Fibroblast of lung (primary cell): Measurements from ENCODE around the gene GLYATL3. TPM values are rescaled to one million over a fixed set of nuclear protein-coding genes. Genes with fewer than 3 reads are reported as not detected.
"Not testable (repeated sequence)": the region's sequence is repeated elsewhere in the genome, so short reads cannot be mapped to it uniquely, and the experiment has no call there.

Experiments
- DNase-seq, 2 donors: peaks; one replicate each; pipeline versions ENCODE4 v3.0.0 to v3.0.0-alpha.2; 2010; ENCODE audit warnings: low read depth in 2 of 2
- H2AFZ ChIP-seq: 2 replicates; pipeline ENCODE4 v1.5.1; 2012; ENCODE audit warnings: low read length, control low read depth, inconsistent platforms
- H3K27ac ChIP-seq: 2 replicates; pipeline ENCODE4 v1.5.1; 2011; ENCODE audit warnings: low read length, control low read depth; ENCODE audit not compliant: insufficient read depth
- H3K27me3 ChIP-seq: 2 replicates; pipeline ENCODE4 v1.5.1; 2011; ENCODE audit warnings: mild to moderate bottlenecking, low read length; ENCODE audit not compliant: control insufficient read depth, insufficient read depth
- H3K36me3 ChIP-seq: 2 replicates; pipeline ENCODE4 v1.5.1; 2011; ENCODE audit warnings: low read length; ENCODE audit not compliant: control insufficient read depth, insufficient read depth
- H3K4me1 ChIP-seq: 2 replicates; pipeline ENCODE4 v1.5.1; 2011; ENCODE audit warnings: low read length; ENCODE audit not compliant: control insufficient read depth, insufficient read depth; ENCODE audit errors: extremely low read depth
- H3K4me2 ChIP-seq: 2 replicates; pipeline ENCODE4 v1.5.1; 2011; ENCODE audit warnings: low read length, control low read depth; ENCODE audit not compliant: insufficient read depth; ENCODE audit errors: extremely low read depth
- H3K4me3 ChIP-seq, 4 experiments: fragments of 200-600 bp in 1 of 4; sonication (generic) in 1 of 4; replicated peaks in 1 of 4; 2 replicates each; pipeline ENCODE4 v1.5.1; 2011 to 2016; ENCODE audit warnings: low read length in 4 of 4, low read depth in 3 of 4, mild to moderate bottlenecking in 3 of 4, control low read depth in 2 of 4, inconsistent platforms in 1 of 4, mixed read lengths in 1 of 4; ENCODE audit not compliant: insufficient read depth in 1 of 4; ENCODE audit errors: control extremely low read depth in 1 of 4
- H3K79me2 ChIP-seq: 2 replicates; pipeline ENCODE4 v1.5.1; 2012; ENCODE audit warnings: mild to moderate bottlenecking, low read length, inconsistent platforms; ENCODE audit not compliant: control insufficient read depth, insufficient read depth
- H3K9ac ChIP-seq: 2 replicates; pipeline ENCODE4 v1.5.1; 2011; ENCODE audit warnings: mild to moderate bottlenecking, low read length, control low read depth; ENCODE audit not compliant: insufficient read depth
- H3K9me3 ChIP-seq: 2 replicates; pipeline ENCODE4 v1.5.1; 2012; ENCODE audit warnings: low read depth, low read length; ENCODE audit not compliant: control insufficient read depth, insufficient read depth
- H4K20me1 ChIP-seq: 2 replicates; pipeline ENCODE4 v1.5.1; 2011; ENCODE audit warnings: low read length; ENCODE audit not compliant: control insufficient read depth, insufficient read depth; ENCODE audit errors: extremely low read depth
- EZH2 ChIP-seq: IDR thresholded peaks from 2 replicates; pipeline ENCODE4 v1.5.1; 2012; ENCODE audit warnings: low read length, control low read depth, mild to moderate bottlenecking; ENCODE audit errors: missing control alignments
- polyA plus RNA-seq, 2 donors: library from polyadenylated mRNA; depleted of rRNA in 1 of 2; stranded (reverse) in 1 of 2; unstranded in 1 of 2; fragments of >200 nt; gene quantifications; 2 replicates each; pipeline ENCODE4 v1.2.1, GENCODE V29; 2011 to 2012; ENCODE audit warnings: missing spikeins in 1 of 2
- total RNA-seq: library from RNA; depleted of rRNA; stranded (reverse); fragments of >200 nt; gene quantifications from 2 replicates; pipeline ENCODE4 v1.2.1, GENCODE V29; 2014
- TF ChIP-seq, protein P1 (sequence below), 2 donors: IDR thresholded peaks in 1 of 2; conservative IDR thresholded peaks in 1 of 2; 1 replicate in 1 of 2; 2 replicates in 1 of 2; pipeline ENCODE4 v1.5.1; 2011 to 2012; ENCODE audit warnings: low read length in 2 of 2, control low read depth in 1 of 2, inconsistent platforms in 1 of 2, low read depth in 1 of 2, mild to moderate bottlenecking in 1 of 2

The GLYATL3 gene
- total and polyA plus RNA-seq, 2 donors (not counting 1 experiment from before 2014, with no cell fraction given), result not detected

DNA sequence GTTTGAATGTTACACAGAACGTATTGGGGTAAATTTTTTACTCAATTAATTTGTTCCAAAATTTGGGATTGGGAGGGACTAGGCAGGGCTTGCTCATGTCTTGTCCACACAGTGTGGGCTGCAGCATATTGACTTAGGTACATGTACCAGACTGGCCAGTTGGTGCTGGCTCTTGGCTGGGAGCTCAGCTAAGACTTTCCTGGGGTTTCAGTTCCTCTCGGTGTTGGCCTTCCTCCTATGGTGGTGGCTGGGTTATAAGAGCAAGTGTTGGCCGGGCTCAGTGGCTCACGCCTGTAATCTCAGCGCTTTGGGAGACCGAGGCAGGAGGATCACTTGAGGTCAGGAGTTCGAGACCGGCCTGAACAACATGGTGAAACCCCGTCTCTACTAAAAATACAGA, 31.7 kb upstream of the GLYATL3 start:
- H3K79me2 ChIP-seq, result peaks cover 23% of the 10 kb centered on the region
- H2AFZ ChIP-seq, result no peak overlapping the region
- H3K36me3 ChIP-seq, result no peaks in the 10 kb centered on the region
- H3K4me3 ChIP-seq, result no peak overlapping the region
- no peaks in the 10 kb centered on the region for H3K4me1 ChIP-seq
- TF ChIP-seq, protein P1, sequence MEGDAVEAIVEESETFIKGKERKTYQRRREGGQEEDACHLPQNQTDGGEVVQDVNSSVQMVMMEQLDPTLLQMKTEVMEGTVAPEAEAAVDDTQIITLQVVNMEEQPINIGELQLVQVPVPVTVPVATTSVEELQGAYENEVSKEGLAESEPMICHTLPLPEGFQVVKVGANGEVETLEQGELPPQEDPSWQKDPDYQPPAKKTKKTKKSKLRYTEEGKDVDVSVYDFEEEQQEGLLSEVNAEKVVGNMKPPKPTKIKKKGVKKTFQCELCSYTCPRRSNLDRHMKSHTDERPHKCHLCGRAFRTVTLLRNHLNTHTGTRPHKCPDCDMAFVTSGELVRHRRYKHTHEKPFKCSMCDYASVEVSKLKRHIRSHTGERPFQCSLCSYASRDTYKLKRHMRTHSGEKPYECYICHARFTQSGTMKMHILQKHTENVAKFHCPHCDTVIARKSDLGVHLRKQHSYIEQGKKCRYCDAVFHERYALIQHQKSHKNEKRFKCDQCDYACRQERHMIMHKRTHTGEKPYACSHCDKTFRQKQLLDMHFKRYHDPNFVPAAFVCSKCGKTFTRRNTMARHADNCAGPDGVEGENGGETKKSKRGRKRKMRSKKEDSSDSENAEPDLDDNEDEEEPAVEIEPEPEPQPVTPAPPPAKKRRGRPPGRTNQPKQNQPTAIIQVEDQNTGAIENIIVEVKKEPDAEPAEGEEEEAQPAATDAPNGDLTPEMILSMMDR (conservative IDR thresholded peaks at IDR 0.05 in 1 of 2, IDR thresholded peaks at IDR 0.05 in 1 of 2; ENCODE audit: low read depth in 1 of 2, low read length in 2 of 2), result no peak
- no peak for TF ChIP-seq EZH2
- H3K4me2 ChIP-seq, result no peak overlapping the region
- no peaks in the 10 kb centered on the region for H4K20me1 ChIP-seq
- H3K9ac ChIP-seq, result no peak overlapping the region
- no peaks in the 10 kb centered on the region for H3K27me3 ChIP-seq
- no peak for DNase-seq
- no peaks in the 10 kb centered on the region for H3K9me3 ChIP-seq
- H3K27ac ChIP-seq, result no peak overlapping the region

DNA sequence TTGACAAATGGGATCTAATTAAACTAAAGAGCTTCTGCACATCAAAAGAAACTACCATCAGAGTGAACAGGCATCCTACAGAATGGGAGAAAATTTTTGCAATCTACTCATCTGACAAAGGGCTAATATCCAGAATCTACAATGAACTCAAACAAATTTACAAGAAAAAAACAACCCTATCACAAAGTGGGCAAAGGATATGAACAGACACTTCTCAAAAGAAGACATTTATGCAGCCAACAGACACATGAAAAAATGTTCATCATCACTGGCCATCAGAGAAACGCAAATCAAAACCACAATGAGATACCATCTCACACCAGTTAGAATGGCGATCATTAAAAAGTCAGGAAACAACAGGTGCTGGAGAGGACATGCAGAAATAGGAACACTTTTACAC, 23.2 kb upstream of the GLYATL3 start:
- H3K4me1 ChIP-seq, DNase-seq: not testable (repeated sequence)

DNA sequence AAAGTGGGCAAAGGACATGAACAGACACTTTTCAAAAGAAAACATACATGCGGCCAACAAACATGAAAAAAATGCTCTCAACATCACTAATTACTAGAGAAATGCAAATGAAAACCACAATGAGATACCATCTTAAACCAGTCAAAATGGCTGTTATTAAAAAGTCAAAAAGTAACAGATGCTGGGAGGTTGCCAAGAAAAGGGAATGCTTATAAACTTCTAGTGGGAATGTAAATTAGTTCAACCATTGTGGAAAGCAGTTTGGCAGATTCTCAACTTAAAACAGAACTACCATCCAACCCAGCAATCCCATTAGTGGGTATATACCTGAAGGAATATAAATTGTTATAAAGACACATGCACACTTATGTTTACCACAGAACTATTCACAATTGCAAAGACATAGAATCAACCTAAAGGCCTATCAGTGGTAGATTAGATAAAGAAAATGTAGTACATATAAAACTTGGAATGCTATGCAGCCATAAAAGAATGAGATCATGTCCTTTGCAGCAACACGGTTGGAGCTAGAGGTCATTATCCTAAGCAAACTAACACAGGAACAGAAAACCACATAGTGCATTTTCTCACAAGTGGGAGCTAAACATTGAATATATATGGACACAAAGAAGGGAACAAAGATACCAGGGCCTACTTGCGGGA, 20.3 kb upstream of the GLYATL3 start:
- Histone ChIP-seq H3K9me3 (no peaks in the 10 kb centered on the region), H3K4me3 (no peak overlapping the region), H3K36me3 (no peaks in the 10 kb centered on the region), H4K20me1 (no peaks in the 10 kb centered on the region), H3K27me3 (no peaks in the 10 kb centered on the region), H3K27ac (no peak overlapping the region), H3K4me2 (no peak overlapping the region), H3K4me1 (no peaks in the 10 kb centered on the region), H3K9ac (no peak overlapping the region), H3K79me2 (no peaks in the 10 kb centered on the region), H2AFZ (no peak overlapping the region)
- TF ChIP-seq, protein P1 (conservative IDR thresholded peaks at IDR 0.05 in 1 of 2, IDR thresholded peaks at IDR 0.05 in 1 of 2; ENCODE audit: low read depth in 1 of 2, low read length in 2 of 2), result no peak
- TF ChIP-seq EZH2, result no peak
- no peak for DNase-seq

More for the DNA sequence above, 23.2 kb upstream of the GLYATL3 start:
- H3K27ac ChIP-seq, H3K36me3 ChIP-seq, H3K9me3 ChIP-seq, H3K27me3 ChIP-seq, H2AFZ ChIP-seq, H3K4me2 ChIP-seq, H4K20me1 ChIP-seq, H3K9ac ChIP-seq, H3K79me2 ChIP-seq, H3K4me3 ChIP-seq: not testable (repeated sequence)

DNA sequence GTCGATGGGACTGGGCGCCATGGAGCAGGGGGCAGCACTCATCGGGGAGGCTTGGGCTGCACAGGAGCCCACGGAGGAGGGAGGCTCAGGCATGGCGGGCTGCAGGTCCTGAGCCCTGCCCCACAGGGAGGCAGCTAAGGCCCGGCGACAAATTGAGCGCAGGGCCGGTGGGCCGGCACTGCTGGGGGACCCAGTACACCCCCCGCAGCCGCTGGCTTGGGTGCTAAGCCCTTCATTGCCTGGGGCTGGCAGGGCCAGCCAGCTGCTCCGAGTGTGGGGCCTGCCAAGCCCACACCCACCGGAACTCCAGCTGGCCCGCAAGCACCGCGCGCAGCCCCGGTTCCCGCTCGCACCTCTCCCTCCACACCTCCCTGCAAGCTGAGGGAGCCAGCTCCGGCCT, 17.9 kb upstream of the GLYATL3 start:
- H3K9ac ChIP-seq, H3K36me3 ChIP-seq, H3K4me1 ChIP-seq, H3K4me2 ChIP-seq, H3K79me2 ChIP-seq, H3K27ac ChIP-seq, H3K4me3 ChIP-seq, H2AFZ ChIP-seq, H3K27me3 ChIP-seq, H3K9me3 ChIP-seq, H4K20me1 ChIP-seq, DNase-seq: not testable (repeated sequence)

DNA sequence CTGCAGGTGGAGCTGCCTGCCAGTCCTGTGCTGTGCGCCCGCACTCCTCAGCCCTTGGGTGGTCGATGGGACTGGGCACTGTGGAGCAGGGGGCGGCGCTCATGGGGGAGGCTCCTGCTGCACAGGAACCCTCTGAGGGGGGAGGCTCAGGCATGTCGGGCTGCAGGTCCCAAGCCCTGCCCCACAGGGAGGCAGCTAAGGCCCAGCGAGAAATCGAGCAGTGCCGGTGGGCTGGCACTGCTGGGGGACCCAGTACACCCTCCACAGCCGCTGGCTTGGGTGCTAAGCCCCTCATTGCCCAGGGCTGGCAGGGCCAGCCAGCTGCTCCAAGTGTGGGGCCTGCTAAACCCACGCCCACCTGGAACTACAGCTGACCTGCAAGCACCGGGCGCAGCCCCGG, 16.3 kb upstream of the GLYATL3 start:
- not testable (repeated sequence) for H3K27ac ChIP-seq, H3K9me3 ChIP-seq, H3K4me2 ChIP-seq, H3K4me3 ChIP-seq, H3K79me2 ChIP-seq, H3K4me1 ChIP-seq, H3K9ac ChIP-seq, H4K20me1 ChIP-seq, H3K36me3 ChIP-seq, H2AFZ ChIP-seq, DNase-seq, H3K27me3 ChIP-seq
